Omental fat pad (tissue), 4 donors: ENCODE results near the gene ALDH3B2. TPM values are rescaled to one million over a fixed set of nuclear protein-coding genes. Genes with fewer than 3 reads are reported as not detected.

ENCODE experiments used
- ATAC-seq: fragments of 150-250 bp; one replicate; pipeline ENCODE4 v1.9.1; 2016; ENCODE audit warnings: mild to moderate bottlenecking, moderate library complexity; ENCODE audit not compliant: low FRiP score
- DNase-seq: peaks from one replicate; pipeline ENCODE4 v3.0.0-alpha.2; 2019; ENCODE audit warnings: low spot score
- total RNA-seq, 4 donors: library from RNA; depleted of rRNA; stranded (reverse); fragments of >200 nt; gene quantifications; one replicate each; pipeline ENCODE4 v1.1.0, GENCODE V29; 2016
- TF ChIP-seq, protein P1 (sequence below), 3 donors: fragments of 450-650 bp; IDR thresholded peaks; one replicate each; pipeline ENCODE4 v1.5.1; 2016 to 2017; ENCODE audit warnings: antibody characterized with exemption in 3 of 3, mild to moderate bottlenecking in 3 of 3, moderate library complexity in 2 of 3

ALDH3B2 gene
- total RNA-seq, 4 donors from 2014 or later: not detected

GRCh38 chr11:67667490-67668191 lies 6.8 kb downstream of the ALDH3B2 start:
- DNase-seq (no peak), ATAC-seq (no peak)
- TF ChIP-seq, protein P1, sequence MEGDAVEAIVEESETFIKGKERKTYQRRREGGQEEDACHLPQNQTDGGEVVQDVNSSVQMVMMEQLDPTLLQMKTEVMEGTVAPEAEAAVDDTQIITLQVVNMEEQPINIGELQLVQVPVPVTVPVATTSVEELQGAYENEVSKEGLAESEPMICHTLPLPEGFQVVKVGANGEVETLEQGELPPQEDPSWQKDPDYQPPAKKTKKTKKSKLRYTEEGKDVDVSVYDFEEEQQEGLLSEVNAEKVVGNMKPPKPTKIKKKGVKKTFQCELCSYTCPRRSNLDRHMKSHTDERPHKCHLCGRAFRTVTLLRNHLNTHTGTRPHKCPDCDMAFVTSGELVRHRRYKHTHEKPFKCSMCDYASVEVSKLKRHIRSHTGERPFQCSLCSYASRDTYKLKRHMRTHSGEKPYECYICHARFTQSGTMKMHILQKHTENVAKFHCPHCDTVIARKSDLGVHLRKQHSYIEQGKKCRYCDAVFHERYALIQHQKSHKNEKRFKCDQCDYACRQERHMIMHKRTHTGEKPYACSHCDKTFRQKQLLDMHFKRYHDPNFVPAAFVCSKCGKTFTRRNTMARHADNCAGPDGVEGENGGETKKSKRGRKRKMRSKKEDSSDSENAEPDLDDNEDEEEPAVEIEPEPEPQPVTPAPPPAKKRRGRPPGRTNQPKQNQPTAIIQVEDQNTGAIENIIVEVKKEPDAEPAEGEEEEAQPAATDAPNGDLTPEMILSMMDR (IDR thresholded peaks at IDR 0.05): no peak

GRCh38 chr11:67666676-67667489 lies 7.5 kb downstream of the ALDH3B2 start:
- ATAC-seq (no peak), DNase-seq (no peak)

DNA sequence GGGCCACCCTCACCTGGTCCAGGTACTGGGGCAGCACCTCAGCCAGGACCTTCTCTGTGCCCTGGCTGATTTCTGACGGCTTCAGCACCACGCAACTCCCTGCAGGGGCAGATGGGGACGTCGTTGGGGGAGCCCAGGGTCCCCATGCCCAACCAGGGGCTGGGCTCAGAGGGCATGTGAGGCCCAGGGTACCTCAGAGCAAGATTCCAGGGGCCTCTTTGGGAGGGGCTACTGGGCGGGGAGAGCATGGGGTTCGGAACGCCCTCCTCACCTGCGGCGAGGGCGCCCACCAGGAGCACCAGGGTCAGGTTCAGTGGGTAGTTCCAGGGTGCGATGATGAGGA lies 8.1 kb downstream of the ALDH3B2 start:
- no peak for DNase-seq
- TF ChIP-seq, protein P1 (IDR thresholded peaks at IDR 0.05): no peak
- ATAC-seq: no peak

More at GRCh38 chr11:67666676-67667489, 7.5 kb downstream of the ALDH3B2 start:
- TF ChIP-seq, protein P1 (IDR thresholded peaks at IDR 0.05): no peak

DNA sequence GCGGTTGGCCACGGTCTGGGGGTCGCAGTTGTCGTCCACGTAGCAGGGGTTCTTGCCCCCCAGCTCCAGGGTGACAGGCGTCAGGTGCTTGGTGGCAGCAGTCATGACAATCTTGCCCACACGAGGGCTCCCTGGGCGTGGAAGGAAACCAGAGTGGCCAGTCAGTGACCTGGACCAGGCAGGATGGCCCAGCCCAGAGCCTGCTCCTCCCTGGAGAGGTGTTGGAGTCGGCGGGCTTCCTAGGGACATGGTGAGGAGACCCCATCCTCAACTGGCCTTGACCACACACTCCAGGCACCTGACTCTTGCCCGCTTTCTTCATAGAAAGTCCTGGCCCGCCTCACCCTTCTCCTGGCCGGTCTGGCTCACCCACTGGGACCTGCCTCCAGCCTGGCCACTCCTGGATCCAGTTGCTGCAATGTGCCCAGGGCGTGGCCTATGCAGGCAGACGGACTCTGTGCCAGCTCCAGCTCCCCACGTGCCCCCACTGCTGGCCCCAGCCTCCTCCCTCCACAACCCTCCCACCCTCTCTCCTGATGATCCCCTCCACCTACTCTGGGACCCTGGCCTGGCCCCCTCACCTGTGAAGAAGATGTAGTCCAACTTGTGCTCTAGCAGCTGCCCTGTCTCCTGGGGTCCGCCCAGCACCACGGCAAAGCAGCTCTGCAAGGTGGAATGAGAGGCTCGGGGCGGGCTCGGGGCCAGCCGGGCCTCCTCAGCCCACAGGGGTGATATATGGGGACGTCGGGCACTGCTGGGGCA lies 8.7 kb downstream of the ALDH3B2 start:
- TF ChIP-seq, protein P1 (IDR thresholded peaks at IDR 0.05): no peak
- ATAC-seq (no peak), DNase-seq (no peak)

GRCh38 chr11:67664696-67665540 lies 9.5 kb downstream of the ALDH3B2 start:
- TF ChIP-seq, protein P1 (IDR thresholded peaks at IDR 0.05): no peak
- no peak for ATAC-seq
- no peak for DNase-seq

- no peak for DNase-seq
- no peak for ATAC-seq
- TF ChIP-seq, protein P1 (IDR thresholded peaks at IDR 0.05): no peak
These were observed 10.2 kb downstream of the ALDH3B2 start for GRCh38 chr11:67664213-67664585.
